Keratinocyte (primary cell): Measurements from ENCODE around the gene DBI.

ENCODE experiments used
- EZH2 ChIP-seq: IDR thresholded peaks from one replicate; pipeline ENCODE4 v1.6.1; 2012; ENCODE audit warnings: inconsistent platforms, mild to moderate bottlenecking, low read length, moderate library complexity
- TF ChIP-seq, protein P1 (sequence below), 3 experiments: IDR thresholded peaks in 1 of 3; conservative IDR thresholded peaks in 1 of 3; optimal IDR thresholded peaks in 1 of 3; 2 replicates in 2 of 3; 3 replicates in 1 of 3; pipeline versions ENCODE3 to v1.5.1; 2011; ENCODE audit warnings: low read length in 3 of 3, mild to moderate bottlenecking in 3 of 3, moderate library complexity in 2 of 3, control low read depth in 1 of 3, inconsistent platforms in 1 of 3; ENCODE audit not compliant: insufficient read depth in 2 of 3; ENCODE audit errors: extremely low read depth in 1 of 3

DNA sequence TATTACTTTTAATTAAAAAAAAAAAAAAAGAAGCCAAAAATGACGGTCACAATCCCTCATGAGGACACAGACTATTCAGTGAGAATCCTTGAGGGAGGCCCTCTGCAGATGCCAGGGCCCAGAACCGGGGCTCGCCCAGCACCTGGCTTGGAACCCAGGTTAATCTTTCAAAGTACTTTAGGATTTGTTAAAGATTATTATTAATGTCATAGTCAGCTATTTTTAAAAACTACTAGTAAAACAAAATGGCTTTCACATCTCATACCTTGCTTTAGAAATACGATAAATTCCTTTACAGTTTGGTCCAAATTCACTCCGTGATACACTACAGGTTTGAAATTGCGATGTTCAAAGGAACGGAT is 27.2 kb upstream of the DBI start:
- TF ChIP-seq, protein P1, sequence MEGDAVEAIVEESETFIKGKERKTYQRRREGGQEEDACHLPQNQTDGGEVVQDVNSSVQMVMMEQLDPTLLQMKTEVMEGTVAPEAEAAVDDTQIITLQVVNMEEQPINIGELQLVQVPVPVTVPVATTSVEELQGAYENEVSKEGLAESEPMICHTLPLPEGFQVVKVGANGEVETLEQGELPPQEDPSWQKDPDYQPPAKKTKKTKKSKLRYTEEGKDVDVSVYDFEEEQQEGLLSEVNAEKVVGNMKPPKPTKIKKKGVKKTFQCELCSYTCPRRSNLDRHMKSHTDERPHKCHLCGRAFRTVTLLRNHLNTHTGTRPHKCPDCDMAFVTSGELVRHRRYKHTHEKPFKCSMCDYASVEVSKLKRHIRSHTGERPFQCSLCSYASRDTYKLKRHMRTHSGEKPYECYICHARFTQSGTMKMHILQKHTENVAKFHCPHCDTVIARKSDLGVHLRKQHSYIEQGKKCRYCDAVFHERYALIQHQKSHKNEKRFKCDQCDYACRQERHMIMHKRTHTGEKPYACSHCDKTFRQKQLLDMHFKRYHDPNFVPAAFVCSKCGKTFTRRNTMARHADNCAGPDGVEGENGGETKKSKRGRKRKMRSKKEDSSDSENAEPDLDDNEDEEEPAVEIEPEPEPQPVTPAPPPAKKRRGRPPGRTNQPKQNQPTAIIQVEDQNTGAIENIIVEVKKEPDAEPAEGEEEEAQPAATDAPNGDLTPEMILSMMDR (optimal IDR thresholded peaks at IDR 0.05 in 1 of 3, IDR thresholded peaks at IDR 0.05 in 1 of 3, conservative IDR thresholded peaks at IDR 0.05 in 1 of 3; ENCODE audit: extremely low read depth in 1 of 3, insufficient read depth in 2 of 3, low read length in 3 of 3): no peak
- TF ChIP-seq EZH2: no peak
